Left lung (tissue), 10 donors: ENCODE results near the gene DHX9. TPM values are rescaled to one million over a fixed set of nuclear protein-coding genes. Genes with fewer than 3 reads are reported as not detected.

Experiments used
- ATAC-seq: fragments of 200-7000 bp; cut with Tn5 transposase; one replicate; pipeline ENCODE4 v1.9.1; 2020; ENCODE audit warnings: moderate library complexity
- DNase-seq, 4 donors: peaks; one replicate each; pipeline ENCODE4 v3.0.0-alpha.2; 2013 to 2020
- H3K27ac ChIP-seq, 2 donors: fragments of 200-600 bp; sonication (generic) in 1 of 2; one replicate each; pipeline versions ENCODE4 v1.5.0 to v1.8.0; 2020 to 2021
- H3K27me3 ChIP-seq, 2 donors: fragments of 200-600 bp; sonication (generic) in 1 of 2; one replicate each; pipeline versions ENCODE4 v1.5.0 to v1.8.0; 2020 to 2021
- H3K36me3 ChIP-seq, 2 donors: fragments of 200-600 bp; sonication (generic) in 1 of 2; one replicate each; pipeline versions ENCODE4 v1.5.0 to v1.8.0; 2020 to 2021
- H3K4me1 ChIP-seq, 2 donors: fragments of 200-600 bp; one replicate each; pipeline ENCODE4 v1.8.0; 2021
- H3K4me3 ChIP-seq, 2 donors: fragments of 200-600 bp; sonication (generic) in 1 of 2; one replicate each; pipeline versions ENCODE4 v1.5.0 to v1.8.0; 2020 to 2021; ENCODE audit warnings: mild to moderate bottlenecking in 1 of 2
- H3K9me3 ChIP-seq, 2 donors: fragments of 200-600 bp; sonication (generic) in 1 of 2; one replicate each; pipeline versions ENCODE4 v1.5.0 to v1.8.0; 2020 to 2021
- CTCF ChIP-seq, 2 donors: fragments of 200-600 bp; sonication (generic) in 1 of 2; IDR thresholded peaks; one replicate each; pipeline versions ENCODE4 v1.5.0 to v1.8.0; 2021; ENCODE audit warnings: antibody characterized with exemption in 2 of 2
- intact Hi-C, 2 donors: fragments of 100-400 bp; cut with DNase I; formaldehyde crosslinking; loops; one replicate each; pipeline versions ENCODE4 v1.11.2 to v1.14.2; 2022
- polyA plus RNA-seq, 6 donors: library from polyadenylated mRNA; unstranded; fragments of 120-200 nt; gene quantifications; one replicate each; pipeline ENCODE4 v1.2.1, GENCODE V29; 2013; ENCODE audit not compliant: insufficient read length in 6 of 6
- total RNA-seq, 2 donors: library from RNA; stranded (reverse); fragmentation: NEBNext Ultra II Directional; extraction: Animal tissue kit (Norgen Biotek cat#: 25700); gene quantifications; one replicate each; pipeline ENCODE4 v1.2.1, GENCODE V29; 2021
- donor health status: DM: no; HTN: yes; CAD: no.
- donor health status: DM: no; HTN: no; CAD: no.

The DHX9 gene
- total and polyA plus RNA-seq, 8 donors, result 109 to 269 (median 242) TPM

GRCh38 chr1:182877331-182877730, 38.2 kb downstream of the DHX9 start:
- DNase-seq, result no peak
- no peak overlapping the region for H3K4me3 ChIP-seq
- H3K27ac ChIP-seq, result no peak overlapping the region
- H3K4me1 ChIP-seq, result no peaks in the 10 kb centered on the region
- no peak for TF ChIP-seq CTCF (IDR thresholded peaks at IDR 0.05)
- no peaks in the 10 kb centered on the region for H3K27me3 ChIP-seq
- H3K9me3 ChIP-seq, result no peaks in the 10 kb centered on the region
- H3K36me3 ChIP-seq, result peaks cover 4 to 100% of the 10 kb centered on the region in 2 donors
- ATAC-seq, result no peak
- intact Hi-C loops, result no loop called here

GRCh38 chr1:182877842-182878241, 38.7 kb downstream of the DHX9 start:
- peaks cover 4 to 100% of the 10 kb centered on the region in 2 donors for H3K36me3 ChIP-seq
- DNase-seq (no peak), ATAC-seq (no peak)
- H3K27me3 ChIP-seq, result no peaks in the 10 kb centered on the region
- H3K4me3 ChIP-seq, result no peak overlapping the region
- no peak overlapping the region for H3K27ac ChIP-seq
- H3K9me3 ChIP-seq, result no peaks in the 10 kb centered on the region
- no peak for TF ChIP-seq CTCF (IDR thresholded peaks at IDR 0.05)
- no peaks in the 10 kb centered on the region for H3K4me1 ChIP-seq
- intact Hi-C loops, result no loop called here

- no peaks in the 10 kb centered on the region for H3K27me3 ChIP-seq
- DNase-seq (no peak), ATAC-seq (no peak)
- no peaks in the 10 kb centered on the region for H3K4me1 ChIP-seq
- H3K4me3 ChIP-seq, result no peak overlapping the region
- no peaks in the 10 kb centered on the region for H3K9me3 ChIP-seq
- no peak overlapping the region for H3K27ac ChIP-seq
- intact Hi-C loops, result no loop called here
- no peak for TF ChIP-seq CTCF (IDR thresholded peaks at IDR 0.05)
- H3K36me3 ChIP-seq, result peaks cover 12 to 100% of the 10 kb centered on the region in 2 donors
These were observed 45.7 kb downstream of the DHX9 start for GRCh38 chr1:182884872-182885271.

GRCh38 chr1:182885591-182885990, 46.4 kb downstream of the DHX9 start:
- intact Hi-C loops, result no loop called here
- H3K9me3 ChIP-seq, result no peaks in the 10 kb centered on the region
- no peaks in the 10 kb centered on the region for H3K27me3 ChIP-seq
- H3K4me1 ChIP-seq, result no peaks in the 10 kb centered on the region
- no peak overlapping the region for H3K27ac ChIP-seq
- TF ChIP-seq CTCF (IDR thresholded peaks at IDR 0.05), result no peak
- peaks cover 12 to 93% of the 10 kb centered on the region in 2 donors for H3K36me3 ChIP-seq
- no peak overlapping the region for H3K4me3 ChIP-seq
- no peak for ATAC-seq
- no peak for DNase-seq

- H3K4me1 ChIP-seq, result no peaks in the 10 kb centered on the region
- no peak overlapping the region for H3K27ac ChIP-seq
- H3K27me3 ChIP-seq, result no peaks in the 10 kb centered on the region
- no peaks in the 10 kb centered on the region for H3K9me3 ChIP-seq
- H3K4me3 ChIP-seq, result no peak overlapping the region
- intact Hi-C loops, result no loop called here
- DNase-seq (no peak), ATAC-seq (no peak)
- no peak for TF ChIP-seq CTCF (IDR thresholded peaks at IDR 0.05)
- H3K36me3 ChIP-seq, result peaks cover 12 to 85% of the 10 kb centered on the region in 2 donors
These were observed 47.8 kb downstream of the DHX9 start for GRCh38 chr1:182886985-182887384.
